NCI-H748 treated with DMSO at 0.1 percent for 48 hours (cell line): ENCODE measurements around the gene HEATR9.

Source experiments
- DNase-seq: peaks from one replicate; lab custom pipeline; 2025; lab: John Stamatoyannopoulos, UW

The HEATR9 gene

DNA sequence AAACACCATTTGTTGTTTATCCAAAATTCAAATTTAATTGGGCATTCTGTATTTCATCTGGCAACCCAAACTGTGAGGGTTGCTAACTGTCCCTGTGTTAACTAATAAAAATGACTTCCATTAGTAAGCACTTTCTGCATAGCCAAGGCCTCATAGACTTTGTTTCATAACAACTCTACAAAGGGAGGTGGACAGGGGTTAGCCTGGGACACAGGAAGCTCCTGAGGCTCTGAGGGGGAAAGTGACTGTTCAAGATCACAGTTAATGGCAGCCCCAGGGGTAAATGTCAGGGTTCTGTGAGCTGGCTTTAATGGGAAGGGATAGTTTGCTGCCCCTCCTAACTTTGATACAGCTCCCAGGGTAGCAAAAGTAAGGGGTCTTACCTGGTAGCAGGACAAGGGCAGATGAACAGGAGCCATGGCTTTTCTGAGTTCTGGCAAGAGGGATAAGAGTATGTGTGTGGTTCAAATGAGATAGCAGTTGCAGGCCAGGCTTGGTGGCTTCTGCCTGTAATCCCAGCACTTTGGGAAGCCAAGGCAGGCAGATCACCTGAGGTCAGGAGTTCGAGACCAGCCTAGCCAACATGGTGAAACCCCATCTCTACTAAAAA, 2.2 kb downstream of the HEATR9 start:
- DNase-seq = no peak

DNA sequence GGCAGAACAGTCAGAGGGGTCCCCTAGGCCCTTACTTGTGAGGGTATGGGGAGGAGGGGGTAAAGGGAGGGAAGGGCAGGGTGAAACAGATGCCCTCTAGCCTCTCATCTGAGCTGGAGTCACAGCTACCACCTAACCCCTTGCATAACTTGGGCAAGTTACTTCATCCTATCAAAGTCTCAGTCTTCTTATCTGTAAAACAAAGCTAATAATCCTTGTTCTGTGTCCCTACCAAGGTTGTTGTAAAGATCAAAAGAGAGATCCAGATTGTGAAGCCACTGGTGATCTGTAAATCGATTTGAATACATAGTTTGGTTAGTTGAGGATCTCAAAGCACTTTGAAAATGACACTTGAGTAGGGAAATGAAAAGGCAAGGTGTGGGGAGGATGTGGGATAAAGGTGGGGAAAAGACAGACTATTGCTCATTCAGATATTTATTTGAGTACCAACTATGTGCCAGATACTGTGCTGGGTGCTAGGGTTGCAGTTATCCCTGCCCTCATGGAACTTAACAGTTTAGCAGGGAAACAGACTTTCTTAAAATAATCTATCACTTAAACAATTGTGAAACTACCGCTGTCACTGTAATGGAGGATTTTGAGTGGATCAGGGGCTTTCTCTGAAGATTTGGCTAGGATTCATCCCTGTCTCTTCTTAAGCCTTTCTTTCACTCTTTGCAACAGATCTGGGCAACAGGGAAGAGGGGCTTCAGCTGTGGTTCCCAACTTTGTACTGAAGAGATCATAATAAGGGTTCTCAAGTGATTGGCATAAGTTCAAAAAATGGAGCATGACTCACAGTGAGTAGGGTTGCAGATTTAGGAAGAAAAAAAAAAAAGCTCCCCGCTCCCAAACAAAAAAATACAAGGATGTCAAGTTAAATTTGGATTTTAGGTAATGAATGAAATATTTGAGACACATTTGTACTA, 3.0 kb downstream of the HEATR9 start:
- DNase-seq = no peak

DNA sequence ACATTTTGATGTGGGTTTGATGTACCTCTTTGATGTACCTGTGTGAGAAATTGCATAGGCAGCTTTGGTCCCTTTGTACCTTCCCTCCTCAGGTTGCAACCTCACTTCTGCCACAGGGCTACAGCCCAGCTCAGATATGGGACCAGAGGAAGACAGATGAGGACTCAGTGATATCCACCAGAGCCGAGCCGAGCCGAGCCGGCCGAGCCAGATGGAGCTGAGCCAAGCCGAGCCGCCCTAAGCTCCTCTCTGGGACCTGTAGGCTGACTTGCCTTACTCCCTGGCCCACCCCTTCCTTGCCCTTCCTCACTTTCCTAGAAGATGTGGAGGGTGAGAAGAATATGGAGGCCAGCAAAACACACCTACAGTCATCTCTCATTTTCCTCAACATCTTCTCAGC, 3.8 kb downstream of the HEATR9 start:
- DNase-seq = no peak

DNA sequence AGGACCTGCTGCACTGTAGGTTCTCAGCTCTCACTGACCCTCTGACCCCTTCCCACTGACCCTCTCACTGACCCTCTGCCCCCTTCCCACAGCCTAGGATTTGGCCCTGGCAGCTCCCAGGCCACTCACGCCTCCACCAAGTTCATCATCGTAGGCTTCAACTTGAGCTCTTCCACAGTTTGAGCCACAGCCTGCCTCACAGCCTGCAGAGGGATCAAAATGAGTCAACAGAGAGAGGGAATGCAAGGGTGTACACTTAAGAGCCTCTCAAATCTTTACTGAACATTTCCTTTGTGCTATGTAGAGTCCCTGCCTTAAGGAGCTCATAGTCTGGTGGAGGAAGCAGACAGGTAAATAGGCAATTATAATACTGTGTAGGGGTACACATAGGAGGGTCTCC, 12.1 kb downstream of the HEATR9 start:
- no peak for DNase-seq

DNA sequence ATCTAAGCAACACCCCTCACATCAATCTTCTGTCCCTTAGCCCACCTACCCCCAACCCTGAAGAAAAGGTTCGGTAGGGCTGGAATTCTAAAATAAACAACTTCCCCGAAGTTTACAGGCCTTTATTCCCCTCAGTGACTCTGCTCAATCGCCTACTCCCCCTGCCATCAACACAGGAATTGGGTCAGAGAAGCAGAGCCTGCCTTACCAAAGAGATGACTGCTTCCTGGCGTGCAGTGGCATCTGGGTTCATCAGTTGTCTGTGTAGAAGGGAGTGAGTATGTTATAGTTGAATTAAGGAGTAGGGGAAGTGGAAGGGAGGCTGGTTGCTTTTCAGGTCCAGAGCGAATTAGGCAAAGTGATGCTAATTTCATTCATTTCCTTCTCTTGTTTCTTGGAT, 12.7 kb downstream of the HEATR9 start:
- DNase-seq = no peak

DNA sequence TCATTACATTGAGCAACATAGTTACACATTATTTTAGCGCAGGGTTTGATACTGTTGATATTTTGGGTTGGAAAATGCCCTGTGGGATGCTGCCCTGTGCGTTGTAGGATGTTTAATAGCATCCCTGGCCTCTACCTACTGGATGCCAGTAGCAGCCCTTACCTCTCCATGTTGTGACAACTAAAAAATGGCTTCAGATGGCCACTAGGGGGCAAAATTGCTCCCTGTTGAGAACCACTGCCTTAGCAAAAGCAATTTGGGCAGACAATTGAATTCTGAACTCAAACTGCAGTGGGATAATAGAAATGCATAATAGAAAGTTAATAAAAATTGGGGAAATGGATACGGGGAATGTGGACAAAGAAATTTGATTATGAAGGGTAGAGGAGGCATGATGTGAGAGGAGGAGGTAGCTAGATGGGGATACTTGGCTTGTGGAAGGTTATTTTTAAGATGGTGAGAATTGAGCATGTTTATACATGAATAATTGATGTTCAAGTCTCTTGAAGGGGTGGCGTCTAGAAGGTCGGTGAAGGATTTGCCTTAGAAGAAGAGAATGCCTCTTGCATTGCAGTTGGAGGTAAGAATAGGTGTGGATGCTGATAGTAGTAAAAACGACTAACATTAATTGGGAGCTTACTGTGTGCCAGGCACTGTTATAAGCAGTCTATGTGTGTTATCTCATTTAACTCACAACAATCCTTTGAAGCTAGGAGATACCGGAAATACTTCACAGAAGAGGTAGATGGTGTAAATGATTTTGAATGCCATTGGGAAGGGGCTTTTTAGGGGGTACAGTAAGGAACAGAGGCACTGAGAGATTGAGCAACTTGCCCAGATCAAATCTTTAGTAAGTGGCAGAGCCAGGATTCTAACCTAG, 19.0 kb downstream of the HEATR9 start:
- peak; percentile 39 for DNase-seq

DNA sequence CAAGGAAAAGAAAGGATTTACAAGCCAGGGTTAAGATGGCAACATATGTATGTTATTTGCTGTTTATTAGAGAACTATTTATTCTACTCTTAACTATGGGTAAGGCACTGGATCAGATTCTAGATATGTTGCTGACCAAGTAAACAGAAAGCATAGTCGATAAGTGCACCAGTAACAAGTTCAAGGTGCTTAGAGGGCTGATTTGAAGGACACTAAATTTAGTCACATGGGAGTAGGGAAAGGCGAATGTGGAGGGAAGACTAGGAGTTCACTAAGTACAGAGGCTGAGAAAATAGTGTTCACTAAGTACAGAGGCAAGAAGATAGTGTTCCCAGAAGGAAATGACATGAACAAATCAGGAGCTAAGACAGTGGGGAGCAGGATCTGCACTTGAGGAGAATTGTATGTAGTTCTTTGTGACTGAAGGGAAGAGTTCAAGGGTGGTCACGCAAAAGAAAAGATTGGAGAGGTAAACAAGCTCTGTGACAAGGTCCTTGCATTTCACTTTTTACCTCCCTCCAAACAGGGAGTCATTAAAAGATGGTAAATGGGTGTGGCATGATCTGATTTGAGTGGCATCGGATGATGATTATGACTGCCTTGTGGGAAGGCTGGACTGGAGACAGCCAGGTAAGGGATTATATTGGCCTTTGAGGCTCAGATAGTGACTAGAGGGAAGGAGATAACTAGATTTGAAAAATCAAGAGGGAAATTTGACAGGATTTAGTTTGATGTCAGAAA, 20.9 kb downstream of the HEATR9 start:
- DNase-seq = no peak

DNA sequence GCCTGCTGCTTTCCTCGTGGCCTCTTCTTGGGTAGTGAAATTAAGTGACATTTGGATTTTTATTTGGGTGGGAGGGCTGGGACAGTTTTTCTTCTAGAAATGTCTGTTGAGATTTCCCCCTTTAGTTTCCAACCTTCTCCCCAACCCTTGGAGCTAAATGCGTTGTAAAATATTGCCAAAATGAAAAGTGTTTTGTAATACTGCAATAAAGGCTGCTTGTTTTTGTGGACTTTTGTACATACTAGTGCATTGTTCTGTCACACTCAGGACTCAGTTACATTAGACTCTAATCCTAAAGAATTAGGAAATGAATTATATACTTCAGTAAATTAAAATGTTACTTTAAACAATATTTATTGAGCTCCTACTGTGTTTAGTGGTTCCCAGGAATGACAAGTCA, 21.7 kb downstream of the HEATR9 start:
- DNase-seq = no peak

DNA sequence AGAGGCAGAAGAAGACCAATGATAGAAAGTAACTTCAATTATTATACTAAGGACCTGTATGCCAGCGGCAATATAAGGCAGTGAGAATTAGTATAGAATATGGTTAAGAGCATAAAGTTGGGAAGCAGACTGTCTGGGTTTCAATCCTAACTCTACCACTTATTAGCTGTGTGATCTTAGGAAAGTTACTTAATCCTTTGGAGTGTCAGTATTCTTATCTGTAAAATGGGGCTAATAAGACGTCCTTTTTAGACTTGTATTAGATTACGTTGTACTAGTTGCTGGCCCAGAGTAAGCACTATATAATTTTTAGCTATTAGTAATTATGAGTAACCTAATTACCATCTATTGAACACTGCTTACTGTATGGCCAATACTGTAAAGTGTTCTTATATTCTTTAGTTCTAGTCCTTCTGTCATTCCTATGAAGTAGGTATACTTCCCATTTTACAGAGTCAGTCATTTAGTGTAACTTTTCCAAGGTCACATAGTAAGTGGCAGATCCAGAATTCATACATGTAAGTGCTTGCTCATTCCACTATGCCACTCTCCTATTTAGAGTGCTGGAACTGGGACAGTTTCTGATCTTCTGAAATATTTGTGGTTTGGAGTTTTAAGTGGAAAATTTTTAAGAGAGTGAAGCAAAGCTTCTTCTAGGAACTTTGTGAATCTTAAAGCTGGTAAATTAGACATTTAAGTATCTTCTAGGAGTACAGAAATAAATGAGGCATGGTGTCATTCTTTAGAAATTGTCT, 22.5 kb downstream of the HEATR9 start:
- DNase-seq = no peak

DNA sequence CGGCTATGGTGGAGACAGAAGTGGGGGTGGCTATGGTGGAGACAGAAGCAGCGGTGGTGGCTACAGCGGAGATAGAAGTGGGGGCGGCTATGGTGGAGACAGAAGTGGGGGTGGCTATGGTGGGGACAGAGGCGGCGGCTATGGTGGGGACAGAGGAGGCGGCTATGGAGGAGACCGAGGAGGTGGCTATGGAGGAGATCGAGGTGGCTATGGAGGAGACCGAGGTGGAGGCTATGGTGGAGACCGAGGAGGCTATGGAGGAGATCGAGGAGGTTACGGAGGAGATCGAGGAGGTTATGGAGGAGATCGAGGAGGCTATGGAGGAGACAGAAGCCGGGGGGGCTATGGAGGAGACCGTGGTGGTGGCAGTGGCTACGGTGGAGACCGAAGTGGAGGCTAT, 24.1 kb downstream of the HEATR9 start:
- DNase-seq = no peak

DNA sequence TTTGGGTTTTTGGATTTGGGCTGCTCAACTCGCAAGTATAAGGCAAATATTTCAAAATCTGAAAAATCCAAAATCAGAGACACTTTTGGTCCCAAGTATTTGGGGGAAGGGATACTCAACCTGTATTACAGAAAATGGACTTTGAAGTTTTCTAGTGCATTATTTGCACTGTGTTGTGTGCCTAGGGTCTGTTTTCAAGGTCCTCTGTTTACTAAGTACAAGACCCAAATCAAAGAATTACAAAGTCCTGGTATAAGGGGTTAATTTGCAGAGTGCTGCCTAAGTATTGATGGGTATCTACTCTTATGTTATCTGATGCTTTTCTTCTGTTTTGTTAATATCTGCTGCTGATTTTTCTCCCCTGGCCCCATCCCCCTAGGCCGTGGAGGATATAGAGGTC, 25.0 kb downstream of the HEATR9 start:
- DNase-seq = no peak

DNA sequence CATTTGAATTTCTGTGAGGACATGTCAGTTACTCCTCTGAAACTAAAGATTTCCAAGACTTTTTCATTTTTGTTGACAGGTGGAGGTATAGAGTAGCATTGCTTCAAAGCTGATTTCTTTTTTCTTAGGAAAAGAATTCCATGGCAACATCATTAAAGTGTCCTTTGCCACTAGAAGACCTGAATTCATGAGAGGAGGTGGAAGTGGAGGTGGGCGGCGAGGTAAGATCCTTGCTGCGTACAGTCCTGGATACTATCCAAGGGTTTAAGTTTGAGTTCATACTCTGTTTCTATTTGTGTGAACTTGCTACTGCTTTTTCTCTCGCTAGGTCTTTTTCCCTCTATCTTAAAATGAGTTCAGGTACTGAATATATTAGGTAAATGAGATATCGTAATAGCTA, 26.5 kb downstream of the HEATR9 start:
- DNase-seq = no peak

DNA sequence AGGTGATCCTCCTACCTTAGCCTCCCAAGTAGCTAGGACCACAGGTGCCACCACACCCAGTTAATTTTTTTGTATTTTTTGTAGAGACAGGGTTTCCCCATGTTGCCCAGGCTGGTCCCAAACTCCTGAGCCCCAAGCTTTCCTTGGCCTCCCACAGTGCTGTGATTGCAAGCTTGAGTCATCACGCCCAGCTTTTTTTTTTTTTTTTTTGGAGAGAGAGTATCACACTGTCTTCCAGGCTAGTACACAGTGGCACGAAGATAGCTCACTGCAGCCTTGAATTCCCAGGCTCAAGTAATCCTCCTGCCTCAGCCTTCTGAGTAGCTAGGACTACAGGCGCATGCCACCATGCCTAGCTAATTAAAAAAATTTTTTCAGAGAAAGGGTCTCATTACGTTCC, 27.2 kb downstream of the HEATR9 start:
- no peak for DNase-seq

DNA sequence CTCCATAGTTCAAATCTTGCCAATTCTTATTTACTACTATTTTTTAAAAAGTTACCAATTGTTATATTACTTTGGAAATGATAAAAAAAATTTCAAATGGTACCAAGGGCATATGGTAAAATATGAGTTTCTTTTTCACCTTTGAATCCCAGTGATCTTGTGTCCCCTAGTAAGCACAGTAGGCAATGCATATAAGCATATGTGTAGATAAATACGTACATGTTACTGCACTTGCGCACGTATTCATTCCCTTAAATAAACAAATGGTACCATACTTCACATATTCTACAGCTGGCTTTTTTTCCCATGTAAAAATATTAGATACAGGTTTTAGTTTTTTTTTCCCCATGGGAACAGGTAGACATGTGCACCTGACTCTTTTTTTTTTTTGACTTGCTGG, 27.6 kb downstream of the HEATR9 start:
- DNase-seq = no peak

DNA sequence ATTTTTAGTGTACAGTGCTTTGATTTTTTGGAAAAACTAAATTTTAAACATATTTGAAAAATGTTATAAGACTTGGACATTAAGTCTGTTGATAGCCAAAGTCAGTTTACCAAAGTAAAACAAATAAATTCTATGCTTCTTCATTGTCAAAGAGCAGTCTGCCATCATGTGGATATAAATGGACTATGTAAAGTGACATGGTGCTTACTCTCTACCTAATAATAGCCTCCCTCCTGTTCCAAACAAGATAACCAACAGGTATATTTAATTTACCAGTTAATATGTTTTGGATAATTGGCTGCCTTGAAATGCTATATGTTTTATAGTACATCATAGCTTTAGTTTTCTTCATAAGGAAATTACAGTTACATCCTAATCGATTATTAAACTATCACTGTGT, 43.5 kb downstream of the HEATR9 start:
- DNase-seq = no peak

DNA sequence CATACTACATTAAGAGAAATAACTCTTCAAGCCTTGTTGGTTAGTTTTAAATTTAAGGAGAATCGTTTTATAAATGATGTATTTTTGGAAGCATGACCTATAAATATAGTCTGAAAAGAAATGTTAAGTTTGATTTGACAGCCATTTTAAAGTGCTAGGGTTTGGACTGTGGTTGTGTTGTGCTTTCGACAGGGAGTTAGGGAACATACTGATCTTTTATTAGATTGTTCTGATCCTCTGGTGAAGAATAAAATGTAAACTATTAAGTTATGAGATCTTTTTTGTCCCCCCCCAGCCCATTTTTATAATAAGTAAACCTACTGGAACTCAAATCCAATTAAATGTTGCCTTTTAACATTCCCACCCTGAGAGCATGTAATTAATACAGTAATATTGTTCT, 47.4 kb downstream of the HEATR9 start:
- no peak for DNase-seq

DNA sequence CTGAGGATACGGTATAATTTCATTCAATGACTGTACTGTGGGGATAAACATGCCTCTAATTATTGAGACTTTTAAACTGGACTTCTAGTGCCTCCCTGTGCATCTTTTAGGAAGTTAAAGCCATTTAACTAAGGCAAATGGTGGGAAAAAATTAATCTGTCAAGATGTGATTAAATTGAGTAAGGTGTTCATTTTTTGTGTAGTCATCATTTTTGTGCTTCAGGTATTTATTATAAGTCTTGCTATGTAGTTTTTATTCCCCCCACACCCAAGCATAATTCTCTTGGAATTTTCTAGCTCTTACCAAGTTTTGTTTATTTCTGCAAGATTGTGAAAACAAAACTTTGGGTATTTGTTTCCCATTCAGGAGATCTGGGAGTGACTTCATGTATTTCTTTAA, 49.2 kb downstream of the HEATR9 start:
- DNase-seq = no peak

DNA sequence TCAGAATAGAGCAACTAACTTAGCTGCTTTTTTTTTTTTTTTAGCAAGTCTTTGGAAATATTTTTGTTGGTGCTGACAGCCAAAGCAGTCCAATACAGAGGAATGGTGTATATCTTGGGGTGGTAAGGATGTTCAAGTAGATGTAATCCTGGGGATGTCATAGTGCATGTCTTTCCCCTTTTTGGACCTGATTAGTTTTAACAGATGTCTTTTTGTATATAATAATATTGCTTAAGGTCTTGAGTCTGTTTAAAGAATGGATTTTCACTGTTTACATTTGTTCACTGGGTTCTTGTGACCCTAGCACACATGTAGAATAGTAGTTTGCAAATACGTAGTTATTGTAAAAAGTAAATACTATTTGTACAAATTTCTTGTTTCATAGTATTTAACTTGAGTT, 51.5 kb downstream of the HEATR9 start:
- DNase-seq = no peak

DNA sequence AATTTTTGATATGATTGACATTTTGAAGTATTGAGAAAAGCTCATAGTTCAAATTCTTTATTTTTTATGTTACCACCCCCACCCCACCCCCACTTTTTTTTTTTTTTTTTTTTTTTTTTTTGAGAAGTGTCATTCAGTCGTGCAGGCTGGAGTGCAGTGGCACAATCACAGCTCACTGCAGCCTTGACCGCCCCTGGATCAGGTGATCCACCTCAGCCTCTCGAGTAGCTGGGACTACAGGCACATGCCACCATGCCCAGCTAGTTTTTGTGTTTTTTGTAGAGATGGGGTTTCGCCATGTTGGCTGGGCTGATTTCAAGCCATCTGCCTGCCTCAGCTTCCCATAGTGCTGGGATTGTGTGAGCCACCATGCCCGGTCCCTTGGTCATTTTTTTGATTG, 52.0 kb downstream of the HEATR9 start:
- DNase-seq = no peak

DNA sequence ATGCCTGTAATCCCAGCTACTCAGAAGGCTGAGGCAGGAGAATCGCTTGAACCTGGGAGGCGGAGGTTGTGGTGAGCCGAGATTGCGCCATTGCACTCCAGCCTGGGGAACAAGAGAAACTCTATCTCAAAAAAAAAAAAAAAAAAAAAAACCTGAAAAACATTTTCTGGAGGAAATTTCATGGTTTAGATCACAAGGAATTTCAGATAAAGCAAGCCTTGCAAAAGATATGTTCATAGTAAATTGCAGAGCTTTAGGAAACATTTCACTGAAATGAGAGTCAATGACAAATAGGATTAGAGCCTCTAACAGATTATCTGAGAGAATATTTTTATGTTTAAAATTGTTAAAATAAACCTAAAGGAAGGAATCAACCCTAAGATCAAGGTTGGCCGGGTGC, 56.2 kb downstream of the HEATR9 start:
- no peak for DNase-seq

DNA sequence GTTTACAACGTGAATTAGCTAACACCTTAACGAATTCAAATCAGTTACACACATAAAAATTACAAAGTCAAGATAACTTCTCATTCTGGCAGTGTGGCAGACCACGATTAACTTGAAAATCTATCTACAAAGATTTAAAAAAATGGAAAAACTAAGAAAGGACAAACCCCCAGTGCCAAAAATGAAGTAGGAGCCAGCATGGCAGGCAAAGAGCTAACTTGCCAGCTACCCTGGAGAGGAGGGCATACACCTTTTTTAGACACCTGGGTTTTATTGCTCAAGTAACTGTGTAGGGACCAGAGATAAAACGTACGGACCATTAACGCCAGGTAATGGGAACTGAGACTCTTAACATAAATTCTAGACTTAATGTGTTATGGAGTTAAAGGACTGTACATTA, 56.9 kb downstream of the HEATR9 start:
- DNase-seq = no peak
